ENCODE measurements around the gene LBH. TPM values are rescaled to one million over a fixed set of nuclear protein-coding genes. Genes with fewer than 3 reads are reported as not detected.

Gene LBH
- total and polyA plus RNA-seq, 2 of the 13 experiments (the other 11 are each of a cell fraction or from before 2014, with no cell fraction given): 0.09 to 0.25 TPM

GRCh38 chr2:30272286-30272685, 41.0 kb downstream of the LBH start:
- peaks cover 7% of the 10 kb centered on the region for H3K4me1 ChIP-seq (ENCODE audit: insufficient read depth, low read length)
- FAIRE-seq: no peak
- H3K9ac ChIP-seq (ENCODE audit: insufficient read depth, low read depth, low read length): no peak overlapping the region
- no peaks in the 10 kb centered on the region for H3K36me3 ChIP-seq (replicated peaks in 1 of 2; ENCODE audit: control insufficient read depth in 1 of 2, insufficient read depth in 2 of 2, low read length in 2 of 2)
- H4K20me1 ChIP-seq (ENCODE audit: insufficient read depth, low read length): no peaks in the 10 kb centered on the region
- ATAC-seq: no peak
- H3K27ac ChIP-seq (ENCODE audit: extremely low read length, insufficient read depth, low read length): no peak overlapping the region
- no peaks in the 10 kb centered on the region for H3K9me3 ChIP-seq (ENCODE audit: low read length)
- TF ChIP-seq XRCC5 (optimal IDR thresholded peaks at IDR 0.05; ENCODE audit: low read length): no peak
- no peak for TF ChIP-seq RBAK (CRISPR knock-in tag; IDR thresholded peaks at IDR 0.05)
- TF ChIP-seq ZNF550 (CRISPR knock-in tag; IDR thresholded peaks at IDR 0.05; ENCODE audit: borderline replicate concordance): no peak
- no peak for TF ChIP-seq DMTF1 (CRISPR knock-in tag; IDR thresholded peaks at IDR 0.05)
- no peak for TF ChIP-seq ZNF672 (CRISPR knock-in tag; IDR thresholded peaks at IDR 0.05)
- TF ChIP-seq ZNF839 (CRISPR knock-in tag; IDR thresholded peaks at IDR 0.05; ENCODE audit: borderline replicate concordance): no peak
- no peak for TF ChIP-seq ETS1 (CRISPR knock-in tag; IDR thresholded peaks at IDR 0.05)
- TF ChIP-seq NFATC3 (CRISPR knock-in tag; IDR thresholded peaks at IDR 0.05): no peak
- no peak for TF ChIP-seq ZBTB7A (CRISPR knock-in tag; IDR thresholded peaks at IDR 0.05)
- no peak for TF ChIP-seq E2F2 (CRISPR knock-in tag; IDR thresholded peaks at IDR 0.05; ENCODE audit: borderline replicate concordance)
- TF ChIP-seq PAF1 (CRISPR knock-in tag; IDR thresholded peaks at IDR 0.05): no peak
- no peak overlapping the region for H3K4me2 ChIP-seq (ENCODE audit: low read depth, low read length)
- intact Hi-C loops (cut with micrococcal nuclease; ENCODE audit: unreplicated experiment) (no loop called here), in situ Hi-C loops (cut with HindIII; ENCODE audit: extremely low pct_ligation_motif_present, low pct_unique_long_range_greater_than_20kb) (no loop called here)
- peaks cover 0 to 13% of the 10 kb centered on the region in 2 experiments; a peak in 3 of 5 replicates for H3K27me3 ChIP-seq (ENCODE audit: control insufficient read depth in 1 of 2, insufficient read depth in 2 of 2, low read length in 2 of 2)
- no TSS peak for BruUV-seq (replicated peaks)
- no peak overlapping the region for H2AFZ ChIP-seq (ENCODE audit: low read length)
- DNase-seq (ENCODE audit: low spot score): no peak
- H3K79me2 ChIP-seq (ENCODE audit: insufficient read depth, low read length): no peaks in the 10 kb centered on the region
- ChIA-PET CTCF (ENCODE audit: low intra/inter-chr PET ratio, low total read pairs) (no interaction called here), POLR2A (no interaction called here)
- WGBS (ENCODE audit: low lambda C conversion rate): 19% methylated on average over 8 of the region's 8 CpGs
- no peak overlapping the region for H3K4me3 ChIP-seq (replicated peaks in 1 of 3; ENCODE audit: insufficient read depth in 1 of 3, low read depth in 2 of 3, low read length in 3 of 3)
